Ascending aorta (tissue), 2 donors: ENCODE data around the gene LMOD3. TPM values are rescaled to one million over a fixed set of nuclear protein-coding genes. Genes with fewer than 3 reads are reported as not detected.

Experiments used
- DNase-seq, 2 donors: peaks; one replicate each; pipeline ENCODE4 v3.0.0-alpha.2; 2019; ENCODE audit warnings: low spot score in 2 of 2
- H3K27ac ChIP-seq, 2 donors: fragments of 200-600 bp; sonication (generic); one replicate each; pipeline ENCODE4 v1.5.1; 2016 to 2017; ENCODE audit warnings: mild to moderate bottlenecking in 1 of 2
- H3K27me3 ChIP-seq: fragments of 200-600 bp; sonication (generic); one replicate; pipeline ENCODE4 v1.5.1; 2017
- H3K36me3 ChIP-seq, 2 donors: fragments of 200-600 bp; sonication (generic); one replicate each; pipeline ENCODE4 v1.5.1; 2016
- H3K4me1 ChIP-seq, 2 donors: fragments of 200-600 bp; sonication (generic); one replicate each; pipeline ENCODE4 v1.5.1; 2016 to 2017; ENCODE audit warnings: mild to moderate bottlenecking in 1 of 2
- H3K4me3 ChIP-seq, 2 donors: fragments of 200-600 bp; sonication (generic); one replicate each; pipeline ENCODE4 v1.5.1; 2016 to 2017; ENCODE audit warnings: mild to moderate bottlenecking in 1 of 2
- H3K9me3 ChIP-seq, 2 donors: fragments of 200-600 bp; sonication (generic); one replicate each; pipeline ENCODE4 v1.5.1; 2016
- intact Hi-C: fragments of 100-400 bp; cut with DNase I; formaldehyde crosslinking; loops from one replicate; pipeline ENCODE4 v1.15.1; 2023
- total RNA-seq: library from RNA; depleted of rRNA; stranded (reverse); fragments of >200 nt; gene quantifications from one replicate; pipeline ENCODE4 v1.1.0, GENCODE V29; 2016
- TF ChIP-seq, protein P1 (sequence below), 3 experiments: fragments of 200-600 bp in 2 of 3; fragments of 450-650 bp in 1 of 3; sonication (generic) in 2 of 3; IDR thresholded peaks; one replicate each; pipeline ENCODE4 v1.5.1; 2016 to 2019; ENCODE audit warnings: antibody characterized with exemption in 3 of 3, mild to moderate bottlenecking in 1 of 3, moderate library complexity in 1 of 3

Gene LMOD3
- total RNA-seq, 1 donor from 2014 or later = not detected

DNA sequence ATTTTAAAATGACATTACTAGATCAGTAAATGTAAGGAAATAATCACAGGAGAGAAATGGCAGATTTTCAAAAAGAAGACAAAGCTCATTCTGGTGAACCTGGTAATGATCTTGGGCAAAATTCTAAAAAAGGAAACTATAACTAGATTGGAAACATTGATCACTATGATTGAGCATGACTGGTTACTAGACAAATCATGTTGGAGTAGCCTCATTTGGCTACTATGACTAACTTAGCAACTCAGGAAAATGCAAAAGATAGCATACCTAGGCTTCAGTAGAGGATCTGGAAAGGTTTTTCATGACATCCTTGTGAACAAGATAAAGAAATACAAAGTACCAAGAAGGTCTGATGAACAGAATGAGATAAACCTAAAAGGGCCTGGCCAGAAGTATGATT lies 62.7 kb downstream of the LMOD3 start:
- Histone ChIP-seq H3K36me3 (peaks cover 38 to 64% of the 10 kb centered on the region in 2 donors), H3K4me3 (no peak overlapping the region), H3K4me1 (no peaks in the 10 kb centered on the region), H3K9me3 (no peaks in the 10 kb centered on the region), H3K27ac (no peak overlapping the region), H3K27me3 (no peaks in the 10 kb centered on the region)
- DNase-seq = no peak
- intact Hi-C loops = no loop called here
- TF ChIP-seq, protein P1, sequence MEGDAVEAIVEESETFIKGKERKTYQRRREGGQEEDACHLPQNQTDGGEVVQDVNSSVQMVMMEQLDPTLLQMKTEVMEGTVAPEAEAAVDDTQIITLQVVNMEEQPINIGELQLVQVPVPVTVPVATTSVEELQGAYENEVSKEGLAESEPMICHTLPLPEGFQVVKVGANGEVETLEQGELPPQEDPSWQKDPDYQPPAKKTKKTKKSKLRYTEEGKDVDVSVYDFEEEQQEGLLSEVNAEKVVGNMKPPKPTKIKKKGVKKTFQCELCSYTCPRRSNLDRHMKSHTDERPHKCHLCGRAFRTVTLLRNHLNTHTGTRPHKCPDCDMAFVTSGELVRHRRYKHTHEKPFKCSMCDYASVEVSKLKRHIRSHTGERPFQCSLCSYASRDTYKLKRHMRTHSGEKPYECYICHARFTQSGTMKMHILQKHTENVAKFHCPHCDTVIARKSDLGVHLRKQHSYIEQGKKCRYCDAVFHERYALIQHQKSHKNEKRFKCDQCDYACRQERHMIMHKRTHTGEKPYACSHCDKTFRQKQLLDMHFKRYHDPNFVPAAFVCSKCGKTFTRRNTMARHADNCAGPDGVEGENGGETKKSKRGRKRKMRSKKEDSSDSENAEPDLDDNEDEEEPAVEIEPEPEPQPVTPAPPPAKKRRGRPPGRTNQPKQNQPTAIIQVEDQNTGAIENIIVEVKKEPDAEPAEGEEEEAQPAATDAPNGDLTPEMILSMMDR (IDR thresholded peaks at IDR 0.05) = no peak

DNA sequence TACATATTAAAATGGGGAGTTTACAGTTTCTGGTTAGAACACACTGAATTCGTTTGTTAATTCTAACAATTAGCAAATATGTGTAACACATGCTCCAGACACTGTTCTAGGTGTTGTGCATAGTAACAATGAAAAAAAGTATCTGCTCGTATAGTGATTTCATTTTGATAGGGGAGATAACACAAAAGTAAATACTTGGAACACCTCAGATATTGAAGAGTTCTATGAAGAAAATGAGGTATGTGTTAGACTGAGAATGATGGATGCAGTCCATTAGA lies 63.5 kb downstream of the LMOD3 start:
- Histone ChIP-seq H3K36me3 (peaks cover 40 to 66% of the 10 kb centered on the region in 2 donors), H3K27ac (no peak overlapping the region)
- TF ChIP-seq, protein P1 (IDR thresholded peaks at IDR 0.05) = no peak

DNA sequence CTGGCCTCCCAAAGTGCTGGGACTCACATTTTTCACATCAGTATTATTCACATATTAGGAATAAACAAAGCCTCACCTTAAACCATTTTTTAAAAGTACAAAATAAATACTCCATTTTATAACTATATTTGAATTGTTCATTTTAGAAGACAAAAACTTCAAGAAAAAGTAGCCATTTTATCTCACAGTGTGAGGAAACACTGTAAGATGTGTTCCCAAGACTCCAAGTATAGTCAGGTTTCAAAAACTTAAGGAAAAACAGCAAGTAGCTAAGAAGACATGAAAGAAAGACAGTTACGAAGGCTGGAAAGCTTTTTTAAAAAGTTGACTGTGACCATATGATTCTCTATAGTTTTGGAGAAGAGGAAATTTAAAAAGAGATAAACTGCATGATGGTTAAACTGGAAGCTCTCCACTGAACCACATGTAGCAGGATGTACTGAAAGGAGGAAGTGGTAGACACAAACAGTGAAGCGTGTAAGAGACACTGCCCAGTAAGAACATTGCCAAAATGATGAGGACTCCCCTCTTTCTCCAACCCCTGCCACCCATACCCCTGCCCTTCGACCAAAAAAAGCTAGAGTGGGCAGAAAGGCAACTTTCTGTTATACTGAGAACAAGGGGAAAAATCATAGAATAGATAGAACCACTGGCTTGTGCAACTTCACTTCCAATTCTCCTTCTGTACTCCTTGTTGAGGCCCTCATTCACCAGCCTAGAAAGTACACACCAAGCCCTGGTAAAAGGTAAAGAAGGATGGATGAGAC lies 64.0 kb downstream of the LMOD3 start:
- Histone ChIP-seq H3K4me1 (no peaks in the 10 kb centered on the region), H3K27ac (no peak overlapping the region), H3K4me3 (no peak overlapping the region), H3K36me3 (peaks cover 40 to 66% of the 10 kb centered on the region in 2 donors), H3K27me3 (no peaks in the 10 kb centered on the region), H3K9me3 (no peaks in the 10 kb centered on the region)
- TF ChIP-seq, protein P1 (IDR thresholded peaks at IDR 0.05) = no peak
- intact Hi-C loops = no loop called here
- DNase-seq = no peak

More for the DNA sequence above, 63.5 kb downstream of the LMOD3 start:
- no peaks in the 10 kb centered on the region for H3K27me3 ChIP-seq
- intact Hi-C loops = no loop called here
- H3K4me1 ChIP-seq = no peaks in the 10 kb centered on the region
- H3K9me3 ChIP-seq = no peaks in the 10 kb centered on the region
- DNase-seq = no peak
- no peak overlapping the region for H3K4me3 ChIP-seq

Other genes starting within 250 kb of the LMOD3 start
- not detected for gene TAFA4, start 190.0 kb downstream of the LMOD3 start, total RNA-seq
- gene EOGT, start 108.9 kb downstream of the LMOD3 start, total RNA-seq = 50.4 TPM
- 35.2 TPM for gene TMF1, start 70.3 kb downstream of the LMOD3 start, total RNA-seq
- 18.2 TPM for gene UBA3, start 42.2 kb downstream of the LMOD3 start, total RNA-seq
- 134 TPM for gene ARL6IP5, start 37.7 kb downstream of the LMOD3 start, total RNA-seq